Muscle of arm (tissue), 12 donors: Measurements from ENCODE around the gene PRKAR2A. TPM values are rescaled to one million over a fixed set of nuclear protein-coding genes. Genes with fewer than 3 reads are reported as not detected.
A peak's percentile ranks its signal among the peaks of the same experiment; 100 is the strongest.
"Not testable (repeated sequence)": the region's sequence is repeated elsewhere in the genome, so short reads cannot be mapped to it uniquely, and the experiment has no call there.

Source experiments
- DNase-seq: peaks from one replicate; pipeline ENCODE4 v3.0.0-alpha.2; 2013
- polyA plus RNA-seq, 12 donors: library from polyadenylated mRNA; unstranded; fragments of 120-200 nt; gene quantifications; one replicate each; pipeline ENCODE4 v1.2.1, GENCODE V29; 2013; ENCODE audit not compliant: insufficient read length in 12 of 12

Gene PRKAR2A
- polyA plus RNA-seq, 12 donors: 36.0 to 214 (median 44.3) TPM

GRCh38 chr3:48848816-48849515 lies 1.3 kb upstream of the PRKAR2A start:
- DNase-seq: no peak

- peak; percentile 64 for DNase-seq
Measured at GRCh38 chr3:48847053-48847503, 596 bp downstream of the PRKAR2A start.

DNA sequence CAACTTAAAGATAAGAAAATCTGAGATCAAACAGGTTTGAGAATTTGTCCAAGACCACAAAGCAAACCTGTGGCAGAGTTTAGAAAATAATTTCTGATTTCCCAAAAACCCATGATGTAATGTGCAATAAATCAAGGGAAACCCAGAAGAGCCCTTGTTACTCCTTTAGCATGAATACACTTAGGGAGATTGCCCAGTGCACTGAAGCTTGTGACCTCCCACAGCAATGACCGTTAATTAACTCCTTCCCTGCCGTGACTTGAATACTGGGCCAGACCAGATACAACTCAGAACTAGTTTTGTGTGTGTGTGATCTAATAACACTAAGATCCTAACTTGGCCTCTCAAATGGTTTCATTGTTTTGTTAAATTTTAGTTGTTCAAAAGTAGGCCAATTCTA lies 2.5 kb downstream of the PRKAR2A start:
- DNase-seq: no peak

- DNase-seq: no peak
Measured at GRCh38 chr3:48837163-48837562, 10.5 kb downstream of the PRKAR2A start.

DNA sequence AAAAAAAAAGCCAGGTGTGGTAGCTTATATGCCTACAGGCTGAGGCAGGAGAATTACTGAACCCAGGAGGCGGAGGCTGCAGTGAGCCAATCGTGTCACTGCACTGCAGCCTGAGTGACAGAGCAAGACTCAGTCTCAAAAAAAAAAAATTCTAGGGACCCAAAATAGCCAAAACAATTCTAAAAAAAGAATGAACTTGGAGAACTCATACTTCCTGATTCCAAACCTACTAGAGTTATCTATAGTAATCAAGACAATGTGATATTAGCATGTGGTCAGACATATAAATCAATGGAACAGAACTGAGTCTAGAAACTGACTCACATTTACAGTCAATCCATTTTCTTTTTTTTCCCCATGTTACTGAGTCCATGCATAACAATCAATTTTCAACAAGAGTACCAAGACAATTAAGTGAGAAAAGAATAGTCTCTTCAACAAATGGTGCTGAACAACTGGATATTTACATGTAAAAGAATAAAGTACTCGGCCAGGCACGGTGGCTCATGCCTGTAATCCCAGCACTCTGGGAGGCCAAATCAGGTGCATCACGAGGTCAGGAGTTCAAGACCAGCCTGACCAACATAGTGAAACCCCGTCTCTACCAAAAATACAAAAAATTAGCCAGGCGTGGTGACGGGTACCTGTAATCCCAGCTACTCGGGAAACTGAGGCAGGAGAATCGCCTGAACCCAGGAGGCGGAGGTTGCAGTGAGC lies 11.9 kb downstream of the PRKAR2A start:
- no peak for DNase-seq

GRCh38 chr3:48832684-48833083 lies 15.0 kb downstream of the PRKAR2A start:
- no peak for DNase-seq

- DNase-seq: no peak
Measured at GRCh38 chr3:48830715-48831114, 17.0 kb downstream of the PRKAR2A start.

GRCh38 chr3:48829525-48829924 lies 18.1 kb downstream of the PRKAR2A start:
- not testable (repeated sequence) for DNase-seq

GRCh38 chr3:48827874-48828273 lies 19.8 kb downstream of the PRKAR2A start:
- DNase-seq: not testable (repeated sequence)

- no peak for DNase-seq
Measured at GRCh38 chr3:48826451-48826850, 21.2 kb downstream of the PRKAR2A start.

DNA sequence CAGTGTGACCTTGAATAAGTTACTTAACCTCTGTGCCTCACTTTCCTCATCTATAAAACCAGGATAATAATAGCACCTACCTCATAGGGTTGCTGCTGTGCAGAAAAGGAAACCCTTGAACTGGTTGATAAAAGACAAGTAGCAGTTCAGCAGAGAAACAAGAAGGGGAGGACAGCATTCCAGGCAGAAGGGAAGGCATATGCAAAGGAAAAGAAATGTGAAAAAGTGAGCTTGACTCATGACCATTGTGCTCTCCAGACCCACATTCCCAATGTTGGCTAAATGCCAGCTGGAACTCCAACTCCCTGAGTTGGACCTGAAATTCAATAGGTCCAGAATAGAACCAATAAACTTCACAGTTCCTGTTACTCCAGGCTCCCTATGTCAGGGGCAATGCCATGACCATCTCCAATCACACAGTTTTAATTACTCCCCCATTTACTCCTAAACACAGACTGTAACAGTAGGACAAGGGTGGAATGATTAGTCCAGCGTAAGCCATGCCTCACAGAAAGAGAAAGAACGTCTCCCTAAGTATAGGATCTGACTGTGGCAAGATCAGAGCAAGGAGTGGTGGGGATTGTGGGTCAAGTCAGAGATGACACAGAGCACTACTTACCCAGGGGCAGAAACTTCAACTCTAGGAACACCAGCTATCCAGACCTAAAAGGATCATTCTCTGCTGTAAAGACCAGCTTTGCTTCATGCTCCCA lies 26.9 kb downstream of the PRKAR2A start:
- DNase-seq: no peak

DNA sequence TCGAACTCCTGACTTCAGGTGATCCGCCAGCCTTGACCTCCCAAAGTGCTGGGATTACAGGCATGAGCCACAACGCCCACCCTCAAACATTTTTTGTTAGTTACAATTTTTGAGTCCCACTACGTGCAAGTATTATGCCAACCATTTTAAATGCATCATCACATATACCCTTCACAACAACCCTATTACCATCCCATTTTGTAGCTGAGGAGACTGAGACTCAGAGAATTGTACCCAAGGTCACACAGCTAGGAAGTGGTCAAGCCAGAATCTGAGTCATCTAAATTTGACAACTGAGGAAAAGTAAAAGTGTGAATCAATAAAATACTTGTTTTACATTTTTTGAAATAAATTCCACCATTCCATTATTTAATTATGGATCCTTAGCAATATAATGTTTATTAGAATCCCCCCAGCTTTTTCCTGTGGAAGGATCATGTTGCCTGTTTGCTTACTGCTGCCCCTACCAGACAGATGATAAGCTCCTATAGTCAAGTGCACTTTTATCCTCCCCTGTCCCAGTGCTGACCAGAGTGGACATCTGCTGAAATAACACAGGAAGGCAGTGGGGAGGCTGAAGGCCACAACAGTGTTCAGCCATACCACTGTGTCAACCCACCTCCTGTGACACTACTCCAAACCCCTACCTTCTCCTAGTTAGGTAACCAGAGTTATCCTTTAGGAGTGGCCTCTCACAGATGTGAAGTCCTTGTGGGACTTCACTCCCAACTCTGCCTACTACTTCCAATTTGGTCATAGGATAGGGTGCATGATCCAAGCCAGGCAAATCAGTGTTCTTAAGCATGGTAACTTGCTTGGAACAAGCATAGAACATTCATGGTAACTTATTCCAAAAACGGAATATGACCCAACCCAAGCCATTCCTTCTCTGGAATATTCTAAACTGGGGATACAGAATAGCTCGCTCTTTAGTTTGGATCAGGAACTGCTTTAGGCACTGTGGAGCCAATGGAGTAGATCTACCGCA lies 28.1 kb downstream of the PRKAR2A start:
- DNase-seq: no peak

DNA sequence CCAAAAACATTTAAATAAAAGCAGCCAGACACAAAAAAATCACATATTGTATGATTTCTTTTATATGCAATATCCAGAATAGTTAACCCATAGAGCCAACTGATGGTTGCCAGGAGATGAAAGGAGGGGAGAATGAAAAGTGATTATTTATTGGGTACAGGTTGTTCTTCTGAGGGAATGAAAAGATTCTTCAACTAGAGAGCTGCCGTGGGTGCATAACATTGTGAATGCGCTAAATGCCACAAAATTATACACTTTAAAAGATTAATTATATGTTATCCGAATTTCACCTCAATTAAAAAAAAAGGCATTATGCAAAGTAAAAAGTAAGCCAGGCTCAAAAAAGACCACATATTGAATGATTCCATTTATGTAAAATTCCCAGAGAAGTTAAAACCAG lies 36.1 kb downstream of the PRKAR2A start:
- DNase-seq: no peak

DNA sequence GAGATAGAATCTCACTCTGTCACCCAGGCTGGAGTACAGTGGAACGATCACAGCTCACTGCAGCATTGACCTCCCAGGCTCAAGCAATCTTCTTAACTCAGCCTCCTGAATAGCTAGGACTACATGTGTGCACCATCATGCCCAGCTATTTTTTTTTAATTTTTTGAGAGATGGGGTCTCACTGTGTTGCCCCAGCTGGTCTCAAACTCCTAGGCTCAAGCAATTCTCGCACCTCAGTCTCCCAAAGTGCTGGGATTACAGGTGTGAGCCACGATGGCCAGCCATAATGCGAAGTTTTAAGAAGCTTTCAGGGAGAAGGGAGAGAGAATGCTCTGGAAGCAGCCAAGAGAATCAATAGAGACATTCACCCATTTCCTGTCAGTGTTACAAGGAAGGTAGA lies 42.7 kb downstream of the PRKAR2A start:
- DNase-seq: no peak

- not testable (repeated sequence) for DNase-seq
Measured at GRCh38 chr3:48800831-48801230, 46.8 kb downstream of the PRKAR2A start.

GRCh38 chr3:48798998-48799397 lies 48.7 kb downstream of the PRKAR2A start:
- DNase-seq: no peak

GRCh38 chr3:48797626-48798025 lies 50.0 kb downstream of the PRKAR2A start:
- no peak for DNase-seq

GRCh38 chr3:48795997-48796732 lies 51.5 kb downstream of the PRKAR2A start:
- DNase-seq: no peak

DNA sequence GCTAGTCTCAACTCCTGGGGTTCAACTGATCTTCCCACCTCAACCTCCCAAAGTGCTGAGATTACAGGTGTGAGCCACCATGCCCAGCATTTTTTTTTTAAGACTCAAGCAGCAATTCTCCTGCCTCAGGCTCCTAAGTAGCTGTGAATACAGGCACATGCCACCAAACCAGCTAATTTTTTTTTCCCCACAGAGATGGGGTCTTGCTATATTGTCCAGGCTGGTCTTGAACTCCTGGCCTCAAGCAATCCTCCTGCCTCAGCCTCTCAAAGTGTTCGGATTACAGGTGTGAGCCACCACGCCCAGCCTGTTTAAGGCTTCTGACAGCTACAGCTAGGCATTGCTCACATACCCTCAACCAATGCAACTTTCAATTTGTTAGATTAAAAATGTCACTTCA lies 54.2 kb downstream of the PRKAR2A start:
- not testable (repeated sequence) for DNase-seq

- no peak for DNase-seq
Measured at GRCh38 chr3:48789665-48790064, 58.0 kb downstream of the PRKAR2A start.
